ENCODE data around the gene PEAK1.

- TF ChIP-seq POLR2AphosphoS5 (IDR thresholded peaks at IDR 0.05) (no peak), CTCF (IDR thresholded peaks at IDR 0.05) (no peak), POLR2A (IDR thresholded peaks at IDR 0.05) (no peak), EP300 (IDR thresholded peaks at IDR 0.05) (no peak)
Observed at GRCh38 chr15:77219841-77220240, 200.1 kb downstream of the PEAK1 start.
